Neuronal stem cell (in vitro differentiated cells): Measurements from ENCODE around the gene DTNB.

Source experiments
- DNase-seq: peaks from one replicate; pipeline ENCODE4 v3.0.0-alpha.2; 2013; ENCODE audit warnings: low spot score
- H2AFZ ChIP-seq: one replicate; pipeline ENCODE4 v1.6.1; 2013; ENCODE audit warnings: mild to moderate bottlenecking, low read length, inconsistent platforms
- H2AK5ac ChIP-seq: 2 replicates; pipeline ENCODE4 v1.6.1; 2013; ENCODE audit warnings: low read depth, mild to moderate bottlenecking, inconsistent platforms, low read length, moderate library complexity, mixed read lengths
- H2BK120ac ChIP-seq: 2 replicates; pipeline ENCODE4 v1.6.1; 2013; ENCODE audit warnings: low read depth, mild to moderate bottlenecking, inconsistent platforms, low read length, moderate library complexity, mixed read lengths
- H2BK12ac ChIP-seq: one replicate; pipeline ENCODE4 v1.6.1; 2013; ENCODE audit warnings: low read length, inconsistent platforms
- H2BK15ac ChIP-seq: 2 replicates; pipeline ENCODE4 v1.6.1; 2013; ENCODE audit warnings: mild to moderate bottlenecking, low read length, inconsistent platforms, mixed read lengths
- H2BK5ac ChIP-seq: one replicate; pipeline ENCODE4 v1.6.1; 2013; ENCODE audit warnings: inconsistent platforms, mild to moderate bottlenecking, low read length, moderate library complexity
- H3K14ac ChIP-seq: one replicate; pipeline ENCODE4 v1.6.1; 2013; ENCODE audit warnings: low read length, inconsistent platforms
- H3K18ac ChIP-seq: 2 replicates; pipeline ENCODE4 v1.6.1; 2013; ENCODE audit warnings: low read length, inconsistent platforms
- H3K23ac ChIP-seq: 2 replicates; pipeline ENCODE4 v1.6.1; 2013; ENCODE audit warnings: low read depth, mild to moderate bottlenecking, mixed read lengths, low read length, inconsistent platforms; ENCODE audit not compliant: poor library complexity
- H3K27ac ChIP-seq: replicated peaks from 3 replicates; pipeline ENCODE4 v1.5.1; 2013; ENCODE audit warnings: low read length, inconsistent platforms
- H3K27me3 ChIP-seq, 3 experiments: 2 replicates each; pipeline ENCODE4 v1.6.1; 2013; ENCODE audit warnings: low read length in 3 of 3, mild to moderate bottlenecking in 2 of 3, inconsistent platforms in 1 of 3, low read depth in 1 of 3, mixed read lengths in 1 of 3, moderate library complexity in 1 of 3; ENCODE audit not compliant: control insufficient read depth in 3 of 3, insufficient read depth in 3 of 3
- H3K36me3 ChIP-seq, 2 donors: replicated peaks in 1 of 2; 2 replicates each; pipeline ENCODE4 v1.6.1; 2013; ENCODE audit warnings: low read length in 2 of 2; ENCODE audit not compliant: control insufficient read depth in 2 of 2, insufficient read depth in 2 of 2
- H3K4ac ChIP-seq: 2 replicates; pipeline ENCODE4 v1.6.1; 2013; ENCODE audit warnings: inconsistent platforms, mild to moderate bottlenecking, low read length, moderate library complexity
- H3K4me1 ChIP-seq, 2 donors: 1 replicate in 1 of 2; 2 replicates in 1 of 2; pipeline ENCODE4 v1.6.1; 2013; ENCODE audit warnings: low read length in 2 of 2, low read depth in 1 of 2; ENCODE audit not compliant: control insufficient read depth in 2 of 2, insufficient read depth in 1 of 2
- H3K4me2 ChIP-seq: one replicate; pipeline ENCODE4 v1.6.1; 2013; ENCODE audit warnings: mild to moderate bottlenecking, low read length, inconsistent platforms; ENCODE audit not compliant: insufficient read depth, poor library complexity, severe bottlenecking
- H3K4me3 ChIP-seq, 2 donors: 2 replicates each; pipeline ENCODE4 v1.5.1; 2013; ENCODE audit warnings: low read length in 2 of 2, mild to moderate bottlenecking in 2 of 2, inconsistent platforms in 1 of 2, moderate library complexity in 1 of 2
- H3K79me1 ChIP-seq: one replicate; pipeline ENCODE4 v1.6.1; 2013; ENCODE audit warnings: low read depth, mild to moderate bottlenecking, inconsistent platforms, low read length, moderate library complexity
- H3K9ac ChIP-seq: one replicate; pipeline ENCODE4 v1.6.1; 2013; ENCODE audit warnings: mild to moderate bottlenecking, low read depth, low read length, inconsistent platforms; ENCODE audit not compliant: poor library complexity
- H3K9me3 ChIP-seq, 2 donors: replicated peaks in 1 of 2; 2 replicates each; pipeline versions ENCODE3 to v1.6.1; 2013; ENCODE audit warnings: low read length in 2 of 2, mild to moderate bottlenecking in 2 of 2, inconsistent platforms in 1 of 2, low read depth in 1 of 2, mixed read lengths in 1 of 2, moderate library complexity in 1 of 2; ENCODE audit not compliant: control insufficient read depth in 2 of 2, insufficient read depth in 1 of 2
- H4K8ac ChIP-seq: one replicate; pipeline ENCODE4 v1.6.1; 2013; ENCODE audit warnings: low read depth, mild to moderate bottlenecking, inconsistent platforms, low read length, moderate library complexity
- H4K91ac ChIP-seq: one replicate; pipeline ENCODE4 v1.6.1; 2013; ENCODE audit warnings: low read length, low read depth, mild to moderate bottlenecking, inconsistent platforms; ENCODE audit not compliant: poor library complexity
- WGBS, 2 donors: extraction: QIAGEN DNeasy Blood & Tissue Kit; methylation state at CpG; one replicate each; pipeline ENCODE4 v1.1.7; 2013; ENCODE audit warnings: missing lambda C conversion rate in 2 of 2, mixed read lengths in 1 of 2; ENCODE audit not compliant: insufficient read length in 2 of 2, insufficient replicate concordance in 1 of 2; ENCODE audit errors: extremely low coverage in 2 of 2; 5-methylcytosine and 5-hydroxymethylcytosine counted together

Gene DTNB

GRCh38 chr2:25446122-25446521 lies 227.3 kb downstream of the DTNB start:
- H3K27ac ChIP-seq, result no peak overlapping the region
- no peak overlapping the region for H3K9ac ChIP-seq
- no peak overlapping the region for H3K18ac ChIP-seq
- no peak overlapping the region for H2BK120ac ChIP-seq
- H3K23ac ChIP-seq, result no peak overlapping the region
- H3K4me1 ChIP-seq, result no peaks in the 10 kb centered on the region
- H3K9me3 ChIP-seq, result no peaks in the 10 kb centered on the region
- WGBS, 2 donors, result no CpG with 5 or more reads among the region's 4 CpGs
- no peak overlapping the region for H3K4me2 ChIP-seq
- no peak for DNase-seq
- H3K4ac ChIP-seq, result no peak overlapping the region
- H3K79me1 ChIP-seq, result no peaks in the 10 kb centered on the region
- H3K4me3 ChIP-seq, result no peak overlapping the region
- H3K14ac ChIP-seq, result no peak overlapping the region
- H4K91ac ChIP-seq, result no peak overlapping the region
- H3K36me3 ChIP-seq, result peaks cover 0 to 12% of the 10 kb centered on the region in 2 donors
- no peak overlapping the region for H2AK5ac ChIP-seq
- H4K8ac ChIP-seq, result no peak overlapping the region
- H2BK12ac ChIP-seq, result no peak overlapping the region
- H3K27me3 ChIP-seq, result no peaks in the 10 kb centered on the region
- H2AFZ ChIP-seq, result no peak overlapping the region
- H2BK5ac ChIP-seq, result no peak overlapping the region
- no peak overlapping the region for H2BK15ac ChIP-seq

GRCh38 chr2:25445464-25445863 lies 227.9 kb downstream of the DTNB start:
- Histone ChIP-seq H4K91ac (no peak overlapping the region), H2BK5ac (no peak overlapping the region), H3K23ac (no peak overlapping the region), H3K4me3 (no peak overlapping the region), H2BK12ac (no peak overlapping the region), H2BK120ac (no peak overlapping the region), H3K79me1 (no peaks in the 10 kb centered on the region), H3K18ac (no peak overlapping the region), H2AK5ac (no peak overlapping the region), H3K27me3 (no peaks in the 10 kb centered on the region), H3K36me3 (peaks cover 0 to 12% of the 10 kb centered on the region in 2 donors), H4K8ac (no peak overlapping the region), H3K14ac (no peak overlapping the region), H3K27ac (no peak overlapping the region), H2AFZ (no peak overlapping the region), H2BK15ac (no peak overlapping the region), H3K4me1 (no peaks in the 10 kb centered on the region), H3K9ac (no peak overlapping the region), H3K4ac (no peak overlapping the region), H3K4me2 (no peak overlapping the region), H3K9me3 (no peaks in the 10 kb centered on the region)
- WGBS, 2 donors, result no CpG with 5 or more reads among the region's 8 CpGs
- no peak for DNase-seq

GRCh38 chr2:25444608-25445270 lies 228.6 kb downstream of the DTNB start:
- no peak overlapping the region for H3K4me2 ChIP-seq
- H3K4ac ChIP-seq, result no peak overlapping the region
- no peaks in the 10 kb centered on the region for H3K79me1 ChIP-seq
- no peak overlapping the region for H3K9ac ChIP-seq
- H4K91ac ChIP-seq, result no peak overlapping the region
- H3K36me3 ChIP-seq, result peaks cover 0 to 10% of the 10 kb centered on the region in 2 donors
- no peak overlapping the region for H3K4me3 ChIP-seq
- no CpG with 5 or more reads among the region's 8 CpGs for WGBS, 2 donors
- H3K9me3 ChIP-seq, result no peaks in the 10 kb centered on the region
- no peak overlapping the region for H2BK5ac ChIP-seq
- no peak overlapping the region for H2BK15ac ChIP-seq
- H2AK5ac ChIP-seq, result no peak overlapping the region
- H3K4me1 ChIP-seq, result no peaks in the 10 kb centered on the region
- no peak overlapping the region for H2AFZ ChIP-seq
- no peak for DNase-seq
- no peak overlapping the region for H3K27ac ChIP-seq
- no peak overlapping the region for H3K14ac ChIP-seq
- no peak overlapping the region for H3K23ac ChIP-seq
- H3K18ac ChIP-seq, result no peak overlapping the region
- no peaks in the 10 kb centered on the region for H3K27me3 ChIP-seq
- H4K8ac ChIP-seq, result no peak overlapping the region
- H2BK120ac ChIP-seq, result no peak overlapping the region
- no peak overlapping the region for H2BK12ac ChIP-seq

GRCh38 chr2:25443766-25444165 lies 229.6 kb downstream of the DTNB start:
- Histone ChIP-seq H3K27ac (no peak overlapping the region), H3K79me1 (no peaks in the 10 kb centered on the region)
- WGBS, 2 donors, result no CpG with 5 or more reads among the region's 3 CpGs

More at GRCh38 chr2:25443766-25444165, 229.6 kb downstream of the DTNB start:
- no peak overlapping the region for H2BK12ac ChIP-seq
- H3K9ac ChIP-seq, result no peak overlapping the region
- no peak for DNase-seq
- no peak overlapping the region for H2BK120ac ChIP-seq
- H3K4ac ChIP-seq, result no peak overlapping the region
- no peak overlapping the region for H3K18ac ChIP-seq
- H3K23ac ChIP-seq, result no peak overlapping the region
- no peaks in the 10 kb centered on the region for H3K9me3 ChIP-seq
- H2BK5ac ChIP-seq, result no peak overlapping the region
- H2AFZ ChIP-seq, result no peak overlapping the region
- H3K4me1 ChIP-seq, result no peaks in the 10 kb centered on the region
- H2BK15ac ChIP-seq, result no peak overlapping the region
- no peak overlapping the region for H3K14ac ChIP-seq
- H3K36me3 ChIP-seq, result peaks cover 0 to 5% of the 10 kb centered on the region in 2 donors
- no peak overlapping the region for H4K8ac ChIP-seq
- H2AK5ac ChIP-seq, result no peak overlapping the region
- no peak overlapping the region for H3K4me3 ChIP-seq
- no peak overlapping the region for H3K4me2 ChIP-seq
- H4K91ac ChIP-seq, result no peak overlapping the region
- H3K27me3 ChIP-seq, result no peaks in the 10 kb centered on the region
